ENCODE data around the gene RIMBP2.
"Not testable (repeated sequence)": the region's sequence is repeated elsewhere in the genome, so short reads cannot be mapped to it uniquely, and the experiment has no call there.

Gene RIMBP2

GRCh38 chr12:130608831-130609230, 107.3 kb downstream of the RIMBP2 start:
- DNase-seq = no peak

- no peak for DNase-seq
Observed at GRCh38 chr12:130608132-130608531, 108.0 kb downstream of the RIMBP2 start.

- peak in 4 of 51 donors; percentile 11 to 47 (median 32) for DNase-seq
Observed at GRCh38 chr12:130606231-130606630, 109.9 kb downstream of the RIMBP2 start.

GRCh38 chr12:130603396-130603965, 112.6 kb downstream of the RIMBP2 start:
- no peak for DNase-seq

- DNase-seq = no peak
Observed at GRCh38 chr12:130602251-130602650, 113.8 kb downstream of the RIMBP2 start.

- DNase-seq = no peak
Observed at GRCh38 chr12:130601327-130601726, 114.8 kb downstream of the RIMBP2 start.

- no peak for DNase-seq
Observed at GRCh38 chr12:130596241-130596640, 119.9 kb downstream of the RIMBP2 start.

- DNase-seq = no peak
Observed at GRCh38 chr12:130595566-130595965, 120.5 kb downstream of the RIMBP2 start.

GRCh38 chr12:130593056-130593455, 123.0 kb downstream of the RIMBP2 start:
- DNase-seq = no peak

- no peak for DNase-seq
Observed at GRCh38 chr12:130592641-130593040, 123.5 kb downstream of the RIMBP2 start.

GRCh38 chr12:130591736-130592135, 124.4 kb downstream of the RIMBP2 start:
- DNase-seq = no peak

GRCh38 chr12:130590685-130591084, 125.4 kb downstream of the RIMBP2 start:
- no peak for DNase-seq

- no peak for DNase-seq
Observed at GRCh38 chr12:130589540-130590317, 126.4 kb downstream of the RIMBP2 start.

- peak in 2 of 51 donors; percentile 8 to 15 for DNase-seq
Observed at GRCh38 chr12:130588696-130589539, 127.2 kb downstream of the RIMBP2 start.

- DNase-seq = no peak
Observed at GRCh38 chr12:130587966-130588365, 128.1 kb downstream of the RIMBP2 start.

- not testable (repeated sequence) for DNase-seq
Observed at GRCh38 chr12:130584475-130584874, 131.6 kb downstream of the RIMBP2 start.

GRCh38 chr12:130583800-130584199, 132.3 kb downstream of the RIMBP2 start:
- no peak for DNase-seq

- no peak for DNase-seq
Observed at GRCh38 chr12:130583317-130583716, 132.8 kb downstream of the RIMBP2 start.

- no peak for DNase-seq
Observed at GRCh38 chr12:130582286-130582685, 133.8 kb downstream of the RIMBP2 start.

- no peak for DNase-seq
Observed at GRCh38 chr12:130581782-130582181, 134.3 kb downstream of the RIMBP2 start.

- no peak for DNase-seq
Observed at GRCh38 chr12:130579231-130579630, 136.9 kb downstream of the RIMBP2 start.

- DNase-seq = no peak
Observed at GRCh38 chr12:130577351-130577750, 138.7 kb downstream of the RIMBP2 start.
